GM18867 (cell line): Measurements from ENCODE around the gene PLEKHH3.

Experiments
- ATAC-seq: cut with Tn5 transposase; IDR thresholded peaks from one replicate; pipeline ENCODE4 v1.9.1; 2021; ENCODE audit warnings: mild to moderate bottlenecking, moderate library complexity; ENCODE audit not compliant: unreplicated experiment

Gene PLEKHH3

DNA sequence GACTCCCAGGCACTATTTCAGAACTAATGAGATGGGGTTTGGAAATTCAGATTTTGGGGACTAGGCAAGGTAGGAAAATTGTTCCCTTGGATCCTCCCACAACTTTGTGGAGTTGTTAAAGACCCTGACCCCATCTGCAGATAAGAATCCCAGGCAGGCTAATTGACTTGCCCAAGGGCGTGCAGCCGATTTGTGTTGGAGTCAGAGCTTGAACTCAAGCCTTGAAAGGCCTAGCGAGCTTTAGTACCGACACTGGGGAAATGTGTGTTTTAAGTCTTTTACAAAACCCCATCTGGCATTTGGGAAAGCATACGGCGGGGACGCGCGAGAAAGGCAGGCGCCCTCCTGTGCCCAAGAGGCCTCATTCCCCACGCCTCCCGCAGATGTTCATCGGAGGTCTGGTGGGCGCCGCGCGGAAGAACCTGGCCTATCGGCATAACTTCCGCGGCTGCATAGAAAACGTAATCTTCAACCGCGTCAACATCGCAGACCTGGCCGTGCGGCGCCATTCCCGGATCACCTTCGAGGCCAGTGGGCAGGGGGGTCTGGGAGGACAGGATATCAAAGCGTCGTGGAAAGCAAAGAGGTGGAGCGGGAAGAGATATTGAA, 9.8 kb upstream of the PLEKHH3 start:
- no peak for ATAC-seq

DNA sequence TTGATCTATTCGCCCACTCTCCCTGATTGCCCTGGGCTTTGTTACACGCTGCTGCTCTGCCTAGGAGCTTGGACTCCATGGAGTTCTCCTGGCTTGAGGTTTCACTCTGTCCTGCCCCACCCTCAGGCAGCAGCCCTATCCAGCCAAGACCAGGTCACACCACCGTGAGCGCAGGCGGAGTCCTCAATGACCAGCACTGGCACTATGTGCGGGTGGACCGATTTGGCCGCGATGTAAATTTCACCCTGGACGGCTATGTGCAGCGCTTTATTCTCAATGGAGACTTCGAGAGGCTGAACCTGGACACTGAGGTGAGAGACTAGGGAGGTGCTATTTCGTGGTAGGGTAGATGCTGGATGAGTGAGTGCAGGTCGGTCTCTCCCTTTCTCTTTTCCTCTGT, 9.0 kb upstream of the PLEKHH3 start:
- ATAC-seq = no peak

DNA sequence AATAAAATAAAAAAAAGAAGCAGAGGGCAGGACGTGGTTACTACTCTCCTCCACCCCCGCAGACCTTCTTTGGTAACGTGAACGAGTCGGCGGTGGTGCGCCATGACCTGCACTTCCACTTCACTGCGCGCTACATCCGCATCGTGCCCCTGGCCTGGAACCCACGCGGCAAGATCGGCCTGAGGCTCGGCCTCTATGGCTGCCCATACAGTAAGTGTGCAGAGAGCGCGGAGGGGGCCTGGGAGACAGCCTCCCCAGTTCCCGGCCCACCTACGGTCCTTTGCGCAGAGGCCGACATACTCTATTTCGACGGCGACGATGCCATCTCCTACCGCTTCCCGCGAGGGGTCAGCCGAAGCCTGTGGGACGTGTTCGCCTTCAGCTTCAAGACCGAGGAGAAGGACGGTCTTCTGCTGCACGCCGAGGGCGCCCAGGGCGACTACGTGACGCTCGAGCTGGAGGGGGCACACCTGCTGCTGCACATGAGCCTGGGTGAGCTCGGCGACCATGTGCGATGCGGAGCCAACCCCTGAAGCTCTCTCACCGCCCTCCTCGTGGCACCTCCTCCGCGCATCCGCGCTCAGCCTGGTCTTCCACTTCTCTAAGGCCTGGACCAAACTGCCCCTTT, 8.2 kb upstream of the PLEKHH3 start:
- ATAC-seq = no peak

DNA sequence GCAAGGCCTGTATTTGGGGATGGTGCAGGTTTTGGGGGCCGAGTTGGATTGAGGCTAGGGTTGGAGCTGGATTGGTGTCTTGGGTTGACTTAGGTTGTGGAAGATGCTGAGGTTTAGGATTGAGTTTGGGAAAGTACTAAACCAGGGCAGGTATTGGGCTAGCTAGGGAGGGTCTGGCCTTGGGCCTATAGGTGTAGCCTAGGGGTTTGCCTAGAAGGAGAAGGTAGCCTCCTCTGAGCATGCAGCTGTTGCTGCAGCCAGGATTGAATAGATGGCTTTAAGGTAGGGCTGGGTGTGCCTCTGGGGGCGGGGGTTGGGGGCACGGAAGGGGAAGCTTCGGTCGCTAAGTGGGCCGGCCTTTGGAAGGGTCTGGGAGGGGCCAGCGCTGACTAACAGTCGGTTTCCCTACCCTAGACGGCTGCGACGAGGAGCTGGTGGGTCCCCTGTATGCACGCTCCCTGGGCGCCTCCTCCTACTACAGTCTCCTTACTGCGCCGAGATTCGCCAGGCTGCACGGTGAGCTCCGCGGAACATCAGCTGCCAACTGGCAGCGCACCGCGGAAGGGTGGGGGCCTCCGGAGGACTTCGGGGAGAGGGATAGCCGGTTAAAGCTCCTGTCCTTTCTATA, 6.7 kb upstream of the PLEKHH3 start:
- no peak for ATAC-seq

DNA sequence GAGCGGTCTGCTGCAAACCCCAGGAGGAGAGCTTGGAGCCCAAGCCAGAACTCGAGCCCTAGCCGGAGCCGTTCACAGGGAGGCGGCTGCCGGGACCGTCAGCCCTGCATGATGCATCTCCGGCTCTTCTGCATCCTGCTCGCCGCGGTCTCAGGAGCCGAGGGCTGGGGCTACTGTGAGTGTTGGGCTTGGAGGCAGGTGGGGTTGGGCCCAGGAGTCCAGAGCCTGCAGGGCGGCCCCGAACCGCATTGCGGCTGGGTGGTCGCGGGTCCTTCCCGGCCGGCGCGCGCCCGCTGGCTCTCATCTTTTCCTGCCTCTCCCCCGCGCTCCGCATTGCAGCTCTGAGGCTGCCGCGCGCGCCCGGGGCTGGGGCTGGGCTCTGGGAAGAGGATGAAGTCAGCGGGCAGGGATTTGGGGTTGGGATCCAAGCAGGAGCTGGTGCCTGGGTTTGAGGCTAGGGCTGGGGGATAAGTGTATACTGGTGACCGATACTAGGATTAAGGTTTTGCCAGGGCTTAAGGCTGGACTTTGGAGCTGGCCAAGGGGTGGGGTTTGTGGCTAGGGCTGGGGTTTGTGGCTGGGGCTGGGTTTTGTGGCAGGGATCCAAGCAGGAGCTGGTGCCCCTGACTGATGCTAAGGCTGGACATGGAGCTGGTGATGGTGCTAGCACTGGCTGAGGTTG, 6.1 kb upstream of the PLEKHH3 start:
- no peak for ATAC-seq

DNA sequence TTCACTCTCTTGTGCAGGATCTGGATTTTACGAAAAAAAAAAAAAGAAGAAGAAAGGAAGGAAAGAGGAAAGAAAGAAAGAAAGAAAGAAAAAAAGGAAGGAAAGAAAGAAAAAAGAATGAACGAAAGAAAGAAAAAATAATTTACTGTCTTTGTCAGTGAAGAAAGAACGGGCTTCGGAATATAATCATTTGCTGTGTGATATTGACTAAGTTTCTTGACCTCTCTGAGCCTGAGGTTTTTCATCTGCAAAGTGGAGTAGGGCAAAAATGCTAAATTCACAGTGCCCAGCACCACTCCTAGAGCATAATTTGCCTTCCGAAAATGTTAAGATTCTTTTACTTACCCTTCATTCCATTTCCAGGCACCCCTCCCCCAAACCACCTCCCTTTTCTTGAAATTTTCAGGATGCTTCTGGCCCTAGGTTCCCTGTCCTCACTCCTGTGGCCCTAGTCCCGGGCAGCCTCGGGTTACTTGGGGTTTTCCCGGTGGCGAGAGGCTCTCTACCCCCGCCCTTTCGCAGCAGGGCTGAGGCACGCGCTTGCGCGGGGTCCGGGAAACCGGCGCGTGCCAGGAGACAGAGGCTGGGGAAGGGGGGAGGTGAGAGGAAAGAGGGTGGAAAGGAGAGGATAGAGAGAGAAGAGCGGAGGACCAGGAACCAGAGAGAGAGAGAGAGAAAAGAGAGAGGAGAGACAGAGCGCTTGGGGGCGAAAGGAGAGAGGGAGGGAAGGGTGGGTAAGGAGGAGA, 5.4 kb upstream of the PLEKHH3 start, which contains the start of gene CNTNAP1:
TSS of gene CNTNAP1 (plus strand) at position 556 of the 746 bp plus-strand sequence. CDS start 299 bp downstream, outside the sequence.
- ATAC-seq = no peak

DNA sequence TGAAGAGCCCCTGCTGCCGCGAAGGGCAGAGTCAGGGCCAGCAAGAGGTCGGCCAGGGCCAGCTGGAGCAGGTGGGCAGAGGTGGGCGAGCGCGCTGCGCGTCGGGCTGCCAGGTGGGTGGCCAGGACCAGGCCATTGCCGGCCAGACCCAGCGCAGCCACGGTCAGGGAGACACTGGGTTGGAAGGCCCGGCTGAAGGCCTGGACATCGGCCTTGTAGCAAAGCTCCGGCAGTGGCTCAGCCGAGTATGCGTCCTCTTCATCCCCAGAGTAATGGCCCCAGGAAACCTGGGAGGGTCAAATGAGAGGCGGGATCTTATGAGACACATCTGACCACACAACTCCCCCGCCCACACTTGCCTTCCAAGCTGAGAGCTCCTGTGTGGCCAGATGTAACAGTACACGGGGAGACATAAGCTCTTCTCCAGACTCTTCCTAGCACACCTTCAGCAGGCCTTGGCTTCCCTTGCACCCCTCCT, 3.6 kb upstream of the PLEKHH3 start:
- no peak for ATAC-seq

DNA sequence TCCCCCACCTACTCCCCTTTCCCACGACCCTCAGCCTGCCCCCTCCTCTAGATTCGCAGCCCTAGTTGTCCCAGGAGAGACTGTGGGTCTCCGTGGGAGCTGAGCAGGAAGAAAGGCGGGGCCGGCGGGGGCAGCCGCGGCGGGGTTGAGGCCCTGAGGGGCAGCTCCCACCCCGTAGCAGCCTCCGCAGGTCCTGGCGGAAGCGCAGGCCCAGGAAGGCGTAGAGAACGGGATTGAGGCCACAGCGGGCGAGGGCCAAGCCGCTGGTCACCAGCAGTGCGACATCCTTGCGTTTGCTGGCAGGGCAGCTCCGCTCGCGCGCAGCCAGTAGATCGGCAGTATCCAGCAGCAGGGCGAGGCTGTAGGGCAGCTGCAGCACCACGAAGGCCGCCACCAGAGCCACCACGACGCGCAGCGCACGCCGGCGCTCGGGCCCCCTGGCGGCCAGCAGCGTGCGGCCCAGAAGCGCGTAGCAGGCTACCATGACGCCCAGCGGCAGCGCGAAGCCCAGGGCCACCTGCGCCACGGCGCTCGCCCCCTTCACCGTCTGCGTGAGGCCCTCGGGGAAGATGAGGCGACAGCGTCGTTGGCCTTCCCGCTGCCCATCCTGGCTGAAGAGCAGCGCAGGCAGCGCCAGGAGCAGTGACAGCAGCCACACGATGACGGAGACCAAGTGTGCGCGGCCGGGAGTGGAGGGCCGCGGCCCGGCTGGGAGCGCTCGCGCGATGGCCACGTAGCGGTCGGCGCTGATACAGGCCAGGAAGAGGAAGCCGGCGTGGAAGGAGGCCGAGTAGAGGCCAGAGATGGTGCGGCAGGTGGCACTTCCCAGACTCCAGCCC, 2.9 kb upstream of the PLEKHH3 start:
- ATAC-seq = peak; percentile 21

DNA sequence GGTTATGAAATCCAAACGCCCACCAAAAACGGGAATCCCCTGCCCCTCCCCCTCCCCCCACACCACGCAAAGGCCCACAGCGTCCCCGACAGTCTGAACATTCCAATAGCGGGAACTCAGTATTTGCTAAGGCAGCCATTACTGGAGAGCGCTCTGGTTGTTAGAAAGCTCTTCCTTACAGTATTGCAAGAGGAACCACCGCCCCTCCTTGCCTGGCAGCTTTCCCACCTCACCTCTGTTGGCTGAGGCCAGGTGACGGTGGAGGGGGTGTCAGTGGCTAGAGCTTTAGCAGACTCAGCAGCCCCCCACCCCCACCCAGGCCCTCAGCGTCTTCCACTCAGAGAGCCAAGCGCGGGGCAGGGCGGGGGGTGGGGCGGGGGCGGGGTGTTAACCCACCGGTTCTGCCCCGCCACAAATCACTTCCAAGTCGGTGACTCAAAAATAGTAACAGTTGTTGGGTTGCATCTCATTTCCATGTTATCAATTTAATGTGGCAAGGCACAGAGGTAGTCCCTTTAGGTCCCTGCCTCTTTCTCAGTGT, 2.2 kb upstream of the PLEKHH3 start:
- ATAC-seq = no peak

DNA sequence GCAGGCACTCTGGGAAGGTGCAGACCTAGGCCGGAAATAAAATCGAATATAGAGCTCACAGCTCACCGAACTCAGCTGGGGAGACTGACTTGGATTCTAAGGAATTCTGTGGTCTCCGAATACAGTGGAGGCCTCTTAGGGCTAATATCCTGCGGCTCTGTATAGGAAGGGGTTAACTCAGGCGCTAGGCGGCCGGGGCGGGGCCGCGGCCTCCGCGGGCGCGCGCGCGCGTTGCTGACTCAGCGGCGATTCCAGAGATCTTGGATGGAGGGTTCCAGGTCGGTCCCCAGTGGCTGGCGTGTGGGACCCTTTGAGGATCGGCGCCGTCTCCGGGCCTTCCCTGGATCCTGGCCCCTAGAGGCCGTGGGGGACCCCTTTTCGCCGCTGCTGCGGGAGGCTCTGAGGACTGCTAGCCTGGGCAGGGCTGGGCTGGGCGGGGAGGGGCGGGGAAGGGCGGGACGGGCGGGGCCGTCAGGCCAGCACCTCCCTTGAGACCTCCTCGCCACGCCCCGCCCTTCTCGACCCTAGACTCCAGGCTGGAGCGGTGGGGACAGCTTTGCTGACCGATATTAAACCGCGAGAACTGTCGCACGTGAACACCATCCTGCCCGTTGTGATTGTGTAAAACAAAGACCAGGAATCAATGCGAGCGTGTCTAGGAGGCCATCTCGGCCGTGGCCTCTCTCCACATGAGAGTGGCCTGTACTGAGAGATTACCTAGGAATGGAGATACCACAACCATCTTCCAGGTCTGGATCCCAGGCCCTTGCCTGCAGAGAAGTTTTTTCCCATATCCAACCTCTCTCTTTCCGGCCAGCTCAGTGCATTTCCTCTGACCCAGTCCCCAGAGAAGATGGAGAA, 1.4 kb upstream of the PLEKHH3 start:
- ATAC-seq = peak; percentile 28

DNA sequence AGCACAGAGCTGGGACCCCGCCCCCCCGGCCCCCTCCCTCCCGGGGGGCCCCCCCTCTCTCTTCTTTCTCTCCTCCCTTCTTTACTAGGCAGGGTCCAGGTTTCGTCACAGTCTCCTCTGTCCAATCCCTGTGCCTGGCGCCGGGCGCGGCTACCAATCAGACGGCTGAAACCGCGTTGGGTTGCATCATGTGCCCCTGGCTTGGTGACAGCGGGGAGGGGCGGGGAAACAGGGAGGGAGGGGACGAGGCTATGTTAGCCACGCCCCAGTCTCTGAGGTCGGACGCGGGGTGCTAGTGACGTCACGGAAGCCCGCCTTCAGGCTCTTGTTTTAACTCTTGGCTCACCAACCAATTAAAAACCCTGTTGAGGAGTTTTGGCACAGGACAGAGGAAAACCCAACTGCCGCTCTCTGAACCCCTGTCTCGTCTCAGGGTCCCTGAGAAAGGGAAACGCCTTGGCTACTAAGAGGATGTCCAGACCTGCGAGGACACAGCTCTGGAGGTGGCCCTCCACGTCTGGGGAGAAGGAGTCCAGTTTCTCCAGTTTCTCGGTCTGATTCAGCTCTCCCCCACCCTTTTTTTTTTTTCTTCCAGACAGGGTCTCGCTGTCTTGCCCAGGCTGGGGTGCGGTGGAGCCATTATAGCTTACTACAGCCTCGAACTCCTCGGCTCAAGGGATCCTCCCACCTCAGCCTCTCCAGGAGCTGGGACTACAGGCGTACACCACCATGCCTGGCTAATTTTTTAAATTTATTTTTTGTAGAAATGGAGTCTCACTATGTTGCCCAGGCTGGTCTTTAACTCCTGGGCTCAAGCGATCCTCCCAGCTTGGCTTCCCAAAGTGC, 441 bp upstream of the PLEKHH3 start:
- peak; percentile 70 for ATAC-seq

DNA sequence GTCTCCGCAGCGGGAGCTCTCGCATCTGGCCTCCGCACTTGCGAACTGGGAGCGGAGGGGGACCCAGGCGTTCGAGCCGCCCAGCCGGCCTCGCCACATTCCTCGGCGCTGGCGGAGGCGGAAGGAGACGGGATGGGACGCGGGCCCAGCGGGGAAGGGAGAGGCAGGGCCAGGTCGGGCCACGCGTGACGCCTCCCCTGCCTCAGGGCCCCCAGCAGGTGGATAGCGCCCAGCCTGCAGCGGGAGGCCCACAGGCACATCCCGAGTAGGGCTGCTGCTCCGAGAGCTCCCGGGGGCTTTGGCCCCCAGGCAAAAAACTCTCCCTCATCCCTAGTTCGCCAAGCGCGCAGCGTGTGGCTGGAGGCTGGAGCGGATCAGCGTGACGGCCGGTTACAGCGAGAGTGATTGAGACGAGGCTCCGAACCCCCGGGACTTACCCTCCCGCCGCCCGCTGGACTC, 800 bp downstream of the PLEKHH3 start:
- ATAC-seq = no peak

DNA sequence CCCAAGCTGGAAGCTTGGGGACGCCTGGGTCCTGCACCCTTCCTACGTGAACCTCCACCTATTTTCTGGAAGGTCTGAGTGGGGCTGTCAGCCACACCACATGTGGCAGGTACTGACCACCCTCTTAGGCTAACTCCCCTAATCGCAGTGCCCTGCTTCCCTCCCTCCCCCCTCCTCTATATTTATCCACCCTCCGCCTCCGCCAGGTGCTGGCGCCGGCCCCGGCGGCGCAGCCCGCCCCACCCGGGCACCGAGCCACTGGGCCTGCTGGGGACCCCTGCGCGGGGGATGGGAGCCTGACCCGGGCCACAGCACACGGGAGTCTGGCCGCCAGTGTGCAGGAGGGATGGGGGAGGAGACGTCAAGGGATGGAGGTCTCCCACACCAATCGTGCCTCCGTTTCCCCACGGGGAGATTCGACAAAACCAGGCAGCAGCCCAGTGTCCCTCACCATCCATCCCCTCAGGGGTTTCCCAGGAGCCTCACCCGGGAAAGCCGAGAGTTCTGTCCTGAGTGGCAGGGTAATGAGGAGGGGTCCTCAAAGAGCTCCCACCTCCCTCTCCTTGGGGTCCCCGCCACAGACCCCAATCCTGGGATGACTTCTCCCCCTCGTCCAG, 1.3 kb downstream of the PLEKHH3 start:
- no peak for ATAC-seq

DNA sequence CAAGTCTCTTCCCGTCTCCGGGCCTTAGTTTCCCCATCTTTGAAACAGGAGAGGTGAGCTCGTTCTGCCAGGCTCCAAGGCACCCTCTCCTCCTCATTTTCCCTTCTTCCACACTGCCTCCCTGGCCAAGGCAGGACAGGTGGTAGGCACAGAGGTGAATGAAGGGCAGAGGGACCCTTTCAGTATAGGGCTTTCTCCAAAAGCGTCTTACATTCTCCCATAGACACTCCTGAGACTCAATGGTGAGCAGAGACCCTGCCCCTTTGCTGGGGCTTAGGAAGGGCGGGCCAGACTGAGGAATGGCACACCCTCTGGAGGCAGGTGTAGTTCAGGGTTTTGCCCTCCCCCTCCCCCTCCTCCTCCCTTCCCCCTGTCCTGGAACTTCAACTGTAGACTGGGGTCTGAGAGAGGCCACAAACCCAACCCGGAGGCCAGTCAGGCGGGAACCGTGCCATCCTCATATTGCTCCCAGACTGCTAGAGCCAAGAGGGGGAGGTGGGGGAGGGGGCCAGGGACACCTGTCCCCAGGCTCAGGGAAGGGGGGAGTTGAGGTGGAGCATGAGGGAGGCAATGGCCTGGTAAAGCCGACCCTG, 1.9 kb downstream of the PLEKHH3 start:
- ATAC-seq = no peak

DNA sequence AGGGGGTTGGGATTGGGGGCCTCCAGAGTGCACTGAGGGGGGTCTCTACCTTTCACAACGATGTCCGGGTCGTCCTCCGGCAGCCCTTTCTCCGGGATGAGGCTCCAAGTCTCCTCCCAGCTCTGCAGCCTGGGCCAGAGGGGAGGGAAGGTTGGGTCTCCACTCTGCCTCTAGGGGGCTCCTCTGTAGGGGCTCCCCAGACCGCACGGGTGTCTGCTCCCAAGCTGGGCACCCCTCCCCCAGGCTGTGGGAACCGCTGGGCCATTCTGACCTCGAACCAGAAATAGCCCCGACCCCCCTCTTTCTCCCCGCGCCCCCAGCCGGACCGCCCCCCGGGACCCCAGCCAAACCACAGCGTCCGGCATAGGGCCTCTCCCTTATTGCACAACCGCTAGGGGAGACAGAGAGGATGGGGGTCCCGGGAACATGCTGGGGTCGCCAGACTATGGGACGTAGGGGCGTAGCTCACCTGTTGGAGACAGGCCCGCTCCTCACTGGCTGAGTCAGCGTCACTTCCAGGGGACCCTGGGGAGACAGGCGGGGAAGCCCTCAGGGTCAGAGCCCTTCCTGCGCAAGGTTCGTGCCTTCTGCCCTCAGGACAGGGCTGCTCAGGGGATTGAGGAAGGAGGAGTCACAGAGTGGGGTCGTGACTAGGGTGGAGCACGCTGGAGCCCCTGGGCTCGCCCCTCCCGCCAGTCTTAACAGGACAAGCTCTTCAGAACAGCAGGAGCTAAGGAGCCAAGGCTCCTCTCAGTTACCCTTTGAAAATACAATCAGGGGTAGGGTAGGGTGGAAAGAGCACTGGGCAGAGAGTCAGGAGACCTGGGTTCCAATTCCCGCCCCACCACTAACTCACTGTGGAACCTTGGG, 2.7 kb downstream of the PLEKHH3 start:
- no peak for ATAC-seq

DNA sequence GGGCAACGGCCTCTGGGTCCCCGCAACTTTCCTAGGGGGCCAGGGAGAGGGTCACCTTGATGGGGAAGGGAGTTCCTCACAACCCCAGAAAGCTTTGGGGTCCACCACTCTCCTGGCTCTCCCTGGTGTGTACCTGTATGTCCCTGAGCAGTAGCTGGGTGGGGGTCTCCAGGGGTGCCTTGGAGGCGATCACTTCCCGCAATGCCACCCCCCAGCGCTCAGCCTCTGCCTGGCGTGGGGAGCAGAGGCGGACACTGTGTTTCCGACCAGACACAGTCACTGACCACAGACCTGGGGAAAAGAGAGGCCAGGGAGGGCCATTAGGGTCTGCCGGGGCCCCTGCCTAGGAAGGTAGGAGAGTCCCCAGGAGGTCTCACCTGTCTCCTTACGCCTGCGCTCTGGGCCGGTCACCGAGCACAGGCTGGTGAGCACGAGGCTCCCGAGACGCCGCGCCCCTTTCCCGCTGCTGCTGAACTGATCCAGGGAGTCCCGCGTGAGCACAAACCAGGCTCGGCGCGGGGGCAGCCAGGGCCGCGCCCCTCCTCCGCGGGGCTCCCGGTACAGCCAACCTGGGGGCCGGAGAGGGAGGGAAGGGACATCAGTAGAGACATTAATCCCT, 3.4 kb downstream of the PLEKHH3 start:
- ATAC-seq = no peak
